Brain pericyte (primary cell): ENCODE results near the gene CXADR.
"Not testable (repeated sequence)": the region's sequence is repeated elsewhere in the genome, so short reads cannot be mapped to it uniquely, and the experiment has no call there.

ENCODE experiments used
- DNase-seq: peaks from one replicate; pipeline ENCODE4 v3.0.0-alpha.2; 2012; ENCODE audit warnings: low read depth, low spot score

The CXADR gene

GRCh38 chr21:17502985-17503384 is 9.9 kb upstream of the CXADR start:
- DNase-seq = not testable (repeated sequence)

- DNase-seq = no peak
These were observed 5.9 kb upstream of the CXADR start for GRCh38 chr21:17506951-17507350.

- no peak for DNase-seq
These were observed 5.3 kb upstream of the CXADR start for GRCh38 chr21:17507591-17507990.

GRCh38 chr21:17513214-17514123 is 626 bp downstream of the CXADR start:
- no peak for DNase-seq

GRCh38 chr21:17514124-17514845 is 1.4 kb downstream of the CXADR start:
- DNase-seq = no peak

- not testable (repeated sequence) for DNase-seq
These were observed 4.2 kb downstream of the CXADR start for GRCh38 chr21:17517008-17517407.

- no peak for DNase-seq
These were observed 6.4 kb downstream of the CXADR start for GRCh38 chr21:17519208-17519738.

- DNase-seq = no peak
These were observed 7.2 kb downstream of the CXADR start for GRCh38 chr21:17519965-17520609.

GRCh38 chr21:17523007-17523451 is 10.2 kb downstream of the CXADR start:
- DNase-seq = no peak

GRCh38 chr21:17523979-17524494 is 11.2 kb downstream of the CXADR start:
- DNase-seq = not testable (repeated sequence)

GRCh38 chr21:17524635-17525034 is 11.8 kb downstream of the CXADR start:
- no peak for DNase-seq

GRCh38 chr21:17526776-17527175 is 13.9 kb downstream of the CXADR start:
- no peak for DNase-seq

GRCh38 chr21:17527240-17527639 is 14.4 kb downstream of the CXADR start:
- DNase-seq = no peak

GRCh38 chr21:17527711-17528110 is 14.9 kb downstream of the CXADR start:
- DNase-seq = no peak

- no peak for DNase-seq
These were observed 16.8 kb downstream of the CXADR start for GRCh38 chr21:17529648-17530047.

- DNase-seq = no peak
These were observed 19.4 kb downstream of the CXADR start for GRCh38 chr21:17532292-17532691.

GRCh38 chr21:17536381-17536780 is 23.5 kb downstream of the CXADR start:
- no peak for DNase-seq

GRCh38 chr21:17537299-17537698 is 24.5 kb downstream of the CXADR start:
- no peak for DNase-seq

GRCh38 chr21:17538576-17538975 is 25.7 kb downstream of the CXADR start:
- no peak for DNase-seq

GRCh38 chr21:17539323-17539722 is 26.5 kb downstream of the CXADR start:
- no peak for DNase-seq

GRCh38 chr21:17539743-17540341 is 27.0 kb downstream of the CXADR start:
- DNase-seq = no peak
